HEK293 (cell line): ENCODE data around the gene DBH.

Experiments
- CTCF ChIP-seq: fragments of 450-650 bp; formaldehyde crosslinking; IDR thresholded peaks from 2 replicates; pipeline ENCODE4 v1.5.1; 2016; ENCODE audit warnings: missing biosample characterization, missing genetic modification characterization
- KLF16 ChIP-seq: fragments of 450-650 bp; formaldehyde crosslinking; IDR thresholded peaks from 2 replicates; pipeline ENCODE4 v1.5.1; 2017; ENCODE audit warnings: missing biosample characterization, missing genetic modification characterization
- ZBTB11 ChIP-seq: fragments of 450-650 bp; formaldehyde crosslinking; conservative IDR thresholded peaks from 2 replicates; pipeline ENCODE4 v1.5.1; 2016; ENCODE audit warnings: low read depth, missing biosample characterization, missing genetic modification characterization
- ZNF175 ChIP-seq: fragments of 450-650 bp; formaldehyde crosslinking; IDR thresholded peaks from 2 replicates; pipeline ENCODE4 v1.5.1; 2016; ENCODE audit warnings: missing biosample characterization, missing genetic modification characterization
- ZNF423 ChIP-seq: fragments of 450-650 bp; formaldehyde crosslinking; IDR thresholded peaks from 2 replicates; pipeline ENCODE4 v1.5.1; 2016; ENCODE audit warnings: missing biosample characterization, missing genetic modification characterization

DNA sequence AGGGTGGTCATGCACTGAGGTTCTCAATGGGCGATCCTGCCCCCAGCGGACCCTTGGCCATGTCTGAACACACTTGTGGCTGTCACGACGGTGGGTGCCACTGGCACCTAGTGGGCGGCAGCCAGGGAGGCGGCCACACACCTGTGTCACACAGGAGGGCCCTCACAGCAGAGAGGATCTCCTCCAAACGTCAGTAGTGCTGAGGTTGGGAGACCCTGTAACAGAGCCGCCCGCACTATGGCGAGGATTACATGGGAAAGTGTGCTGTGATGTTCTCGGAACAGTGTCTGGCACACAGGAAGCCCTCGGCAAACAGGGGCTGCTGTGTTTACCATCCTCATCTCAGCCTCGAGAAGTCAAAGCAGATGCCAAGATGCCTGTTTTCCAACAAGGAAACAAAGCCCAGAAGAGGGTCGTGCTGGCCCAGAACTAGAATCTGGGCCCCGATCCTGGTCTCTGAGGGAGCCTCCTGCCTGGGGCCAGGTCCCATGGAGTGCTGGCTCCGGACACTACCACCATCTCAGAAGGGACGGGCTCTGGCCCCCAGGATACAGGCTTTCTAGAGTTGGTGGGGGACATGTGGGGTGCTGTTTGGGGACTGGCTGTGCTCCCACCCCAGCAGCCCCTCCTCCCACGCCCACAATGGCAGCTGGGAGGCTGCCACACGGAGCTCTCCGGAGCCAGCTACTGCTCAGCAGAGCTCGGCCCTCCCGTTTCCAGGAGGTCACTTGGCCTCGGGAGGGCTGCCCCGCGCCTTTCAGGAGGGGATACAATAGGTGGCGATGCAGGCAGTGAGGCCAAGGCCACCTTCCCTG lies 48.2 kb downstream of the DBH start:
- no peak for TF ChIP-seq KLF16 (tag by site-specific recombination)
- TF ChIP-seq CTCF (tag by site-specific recombination), result no peak
- TF ChIP-seq ZNF175 (tag by site-specific recombination), result no peak
- no peak for TF ChIP-seq ZBTB11 (tag by site-specific recombination)
- TF ChIP-seq ZNF423 (tag by site-specific recombination), result no peak
